ENCODE data around the gene PSMD4. TPM values are rescaled to one million over a fixed set of nuclear protein-coding genes. Genes with fewer than 3 reads are reported as not detected.

The PSMD4 gene
- polyA plus RNA-seq, 1 donor (not counting 4 experiments of a cell fraction or from before 2014, with no cell fraction given): 219 TPM

GRCh38 chr1:151281225-151281968, 26.9 kb downstream of the PSMD4 start:
- Histone ChIP-seq H4K20me1 (ENCODE audit: control insufficient read depth, extremely low read depth, insufficient read depth, low read length) (no peaks in the 10 kb centered on the region), H3K27me3 (ENCODE audit: control insufficient read depth, extremely low read depth, insufficient read depth, low read length) (no peaks in the 10 kb centered on the region), H3K4me3 (ENCODE audit: control insufficient read depth in 2 of 3, extremely low read depth in 1 of 3, insufficient read depth in 2 of 3, low read depth in 1 of 3, low read length in 3 of 3) (peak overlapping the region; percentile 63 to 100 (median 97)), H3K4me1 (ENCODE audit: control insufficient read depth, extremely low read depth, insufficient read depth, low read length) (peaks cover 10% of the 10 kb centered on the region), H3K36me3 (ENCODE audit: control insufficient read depth in 2 of 2, extremely low read depth in 1 of 2, insufficient read depth in 2 of 2, low read length in 2 of 2) (peaks cover 4 to 5% of the 10 kb centered on the region in 2 experiments), H3K79me2 (ENCODE audit: control insufficient read depth, insufficient read depth, low read length) (peaks cover 26% of the 10 kb centered on the region), H3K27ac (ENCODE audit: control insufficient read depth, insufficient read depth, low read length) (peak overlapping the region; percentile 100), H3K9me1 (ENCODE audit: control insufficient read depth, extremely low read depth, insufficient read depth, low read length) (no peaks in the 10 kb centered on the region), H3K9ac (ENCODE audit: control insufficient read depth, extremely low read depth, insufficient read depth, low read length) (peak overlapping the region; percentile 99), H2AFZ (ENCODE audit: control insufficient read depth, low read length) (peak overlapping the region; percentile 100), H3K4me2 (ENCODE audit: control insufficient read depth, extremely low read depth, insufficient read depth, low read depth, low read length) (peak overlapping the region; percentile 94), H3K9me3 (ENCODE audit: control insufficient read depth, low read depth, low read length) (no peaks in the 10 kb centered on the region)
- dilution Hi-C loops (cut with MboI; ENCODE audit: extremely low pct_ligation_motif_present, low sequenced_read_pairs): no loop called here
- FAIRE-seq: no peak
- DNase-seq (ENCODE audit: low read depth, low spot score): peak; percentile 87
- TF ChIP-seq EZH2 (IDR thresholded peaks at IDR 0.05; ENCODE audit: low read length) (no peak), CTCF (optimal IDR thresholded peaks at IDR 0.05 in 1 of 3, IDR thresholded peaks at IDR 0.05 in 1 of 3, conservative IDR thresholded peaks at IDR 0.05 in 1 of 3; ENCODE audit: extremely low read depth in 1 of 3, insufficient read depth in 2 of 3, low read length in 3 of 3) (peak in 2 of 3 experiments; percentile 10 to 12)

GRCh38 chr1:151281969-151282882, 27.7 kb downstream of the PSMD4 start, which contains the start of gene ZNF687:
Gene ZNF687 (plus strand): TSS chr1:151282299. CDS start chr1:151286292, 3,993 bp downstream.
- dilution Hi-C loops (cut with MboI; ENCODE audit: extremely low pct_ligation_motif_present, low sequenced_read_pairs): no loop called here
- no peaks in the 10 kb centered on the region for H3K27me3 ChIP-seq (ENCODE audit: control insufficient read depth, extremely low read depth, insufficient read depth, low read length)
- peak within 1 kb of the TSS; percentile 63 to 100 (median 97) for H3K4me3 ChIP-seq (ENCODE audit: control insufficient read depth in 2 of 3, extremely low read depth in 1 of 3, insufficient read depth in 2 of 3, low read depth in 1 of 3, low read length in 3 of 3)
- H3K9me3 ChIP-seq (ENCODE audit: control insufficient read depth, low read depth, low read length): no peaks in the 10 kb centered on the region
- TF ChIP-seq CTCF (optimal IDR thresholded peaks at IDR 0.05 in 1 of 3, IDR thresholded peaks at IDR 0.05 in 1 of 3, conservative IDR thresholded peaks at IDR 0.05 in 1 of 3; ENCODE audit: extremely low read depth in 1 of 3, insufficient read depth in 2 of 3, low read length in 3 of 3): peak in 1 of 3 experiments; percentile 2
- TF ChIP-seq EZH2 (IDR thresholded peaks at IDR 0.05; ENCODE audit: low read length): no peak
- FAIRE-seq (peak; percentile 90), DNase-seq (ENCODE audit: low read depth, low spot score) (peak; percentile 98)
- peak within 1 kb of the TSS; percentile 100 for H2AFZ ChIP-seq (ENCODE audit: control insufficient read depth, low read length)
- H3K36me3 ChIP-seq (ENCODE audit: control insufficient read depth in 2 of 2, extremely low read depth in 1 of 2, insufficient read depth in 2 of 2, low read length in 2 of 2): peaks cover 4 to 12% of the 10 kb centered on the region in 2 experiments
- H4K20me1 ChIP-seq (ENCODE audit: control insufficient read depth, extremely low read depth, insufficient read depth, low read length): no peaks in the 10 kb centered on the region
- peak within 1 kb of the TSS; percentile 99 for H3K9ac ChIP-seq (ENCODE audit: control insufficient read depth, extremely low read depth, insufficient read depth, low read length)
- peak within 1 kb of the TSS; percentile 100 for H3K27ac ChIP-seq (ENCODE audit: control insufficient read depth, insufficient read depth, low read length)
- H3K79me2 ChIP-seq (ENCODE audit: control insufficient read depth, insufficient read depth, low read length): peaks cover 27% of the 10 kb centered on the region
- H3K9me1 ChIP-seq (ENCODE audit: control insufficient read depth, extremely low read depth, insufficient read depth, low read length): no peaks in the 10 kb centered on the region
- peaks cover 10% of the 10 kb centered on the region for H3K4me1 ChIP-seq (ENCODE audit: control insufficient read depth, extremely low read depth, insufficient read depth, low read length)
- peak within 1 kb of the TSS; percentile 94 for H3K4me2 ChIP-seq (ENCODE audit: control insufficient read depth, extremely low read depth, insufficient read depth, low read depth, low read length)
